ENCODE measurements around the gene KIF3B. TPM values are rescaled to one million over a fixed set of nuclear protein-coding genes. Genes with fewer than 3 reads are reported as not detected.
"Not testable (repeated sequence)": the region's sequence is repeated elsewhere in the genome, so short reads cannot be mapped to it uniquely, and the experiment has no call there.

The KIF3B gene
- total RNA-seq, 2 experiments from 2014 or later = 27.4 to 27.6 TPM

DNA sequence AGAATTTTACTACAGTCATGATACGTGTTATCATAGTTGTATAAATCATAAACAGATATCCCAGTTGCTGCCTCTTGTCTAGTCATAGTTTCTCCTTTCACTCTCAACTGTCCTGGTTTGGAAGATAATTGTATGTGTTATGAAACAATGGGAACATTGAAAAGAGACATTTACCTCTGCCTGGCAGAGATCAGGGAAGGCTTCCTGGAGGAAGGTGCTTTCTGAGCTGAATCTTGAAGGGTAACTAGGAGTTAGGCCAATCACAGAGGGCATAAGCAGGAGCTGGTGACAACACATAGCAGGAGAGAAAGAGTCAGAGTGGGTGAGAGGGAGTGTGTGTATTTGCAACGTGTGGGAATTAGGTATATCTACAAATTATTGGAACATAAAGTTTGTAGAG is 86.0 kb downstream of the KIF3B start:
- Mint-ChIP-seq H3K9me3 (no peaks in the 10 kb centered on the region), H3K36me3 (ENCODE audit: low read depth) (peaks cover 28% of the 10 kb centered on the region), H3K27ac (peak overlapping the region; percentile 95), H3K4me3 (no peak overlapping the region), H3K4me1 (ENCODE audit: low read depth) (peaks cover 79% of the 10 kb centered on the region), H3K27me3 (ENCODE audit: low read depth) (no peaks in the 10 kb centered on the region)
- CTCF ChIA-PET = interaction anchor here (0.6 to 1.3 kb wide), 2 partner anchors 60 to 127 kb away, joined by 3 read pairs; no protein-coding TSS in a partner anchor
- no peak for DNase-seq
- intact Hi-C loops (cut with micrococcal nuclease) = no loop called here

DNA sequence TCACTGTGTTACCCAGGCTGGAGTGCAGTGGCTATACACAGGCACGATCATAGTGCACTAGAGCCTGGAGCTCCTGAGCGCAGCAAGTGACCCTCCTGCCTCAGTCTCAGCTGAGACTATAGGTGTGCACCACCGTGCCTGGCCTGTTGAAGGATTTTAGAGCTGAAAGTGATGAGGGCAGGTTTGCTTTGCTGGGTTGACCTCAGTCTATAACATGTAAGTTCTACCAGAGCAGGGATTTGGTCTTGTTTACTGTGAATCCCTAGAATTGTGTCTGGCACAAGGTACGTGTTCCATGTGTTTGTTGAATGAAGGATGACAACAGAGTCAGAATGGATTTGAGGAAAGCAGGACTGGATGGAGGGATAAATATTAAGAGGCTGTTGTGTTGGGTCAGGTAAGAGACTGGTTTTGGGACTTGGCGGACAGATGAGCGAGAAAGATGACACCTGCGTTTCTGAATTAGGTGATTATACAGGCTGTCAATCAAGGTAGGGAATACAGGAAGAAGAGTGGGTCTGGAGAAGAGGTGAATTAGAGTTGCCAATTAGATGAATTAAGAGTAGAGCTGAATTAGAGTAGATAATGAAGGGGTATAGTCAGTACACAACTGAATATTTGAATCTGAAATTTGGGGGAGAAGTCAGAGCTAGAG is 87.2 kb downstream of the KIF3B start:
- no peak overlapping the region for H3K27ac Mint-ChIP-seq
- H3K4me1 Mint-ChIP-seq (ENCODE audit: low read depth) = peaks cover 86% of the 10 kb centered on the region
- no peaks in the 10 kb centered on the region for H3K27me3 Mint-ChIP-seq (ENCODE audit: low read depth)
- intact Hi-C loops (cut with micrococcal nuclease) = no loop called here
- H3K4me3 Mint-ChIP-seq = no peak overlapping the region
- peaks cover 29% of the 10 kb centered on the region for H3K36me3 Mint-ChIP-seq (ENCODE audit: low read depth)
- H3K9me3 Mint-ChIP-seq = no peaks in the 10 kb centered on the region
- CTCF ChIA-PET = interaction anchor here (0.6 to 1.3 kb wide), 3 partner anchors 98 to 133 kb away, joined by 3 read pairs; no protein-coding TSS in a partner anchor
- no peak for DNase-seq

DNA sequence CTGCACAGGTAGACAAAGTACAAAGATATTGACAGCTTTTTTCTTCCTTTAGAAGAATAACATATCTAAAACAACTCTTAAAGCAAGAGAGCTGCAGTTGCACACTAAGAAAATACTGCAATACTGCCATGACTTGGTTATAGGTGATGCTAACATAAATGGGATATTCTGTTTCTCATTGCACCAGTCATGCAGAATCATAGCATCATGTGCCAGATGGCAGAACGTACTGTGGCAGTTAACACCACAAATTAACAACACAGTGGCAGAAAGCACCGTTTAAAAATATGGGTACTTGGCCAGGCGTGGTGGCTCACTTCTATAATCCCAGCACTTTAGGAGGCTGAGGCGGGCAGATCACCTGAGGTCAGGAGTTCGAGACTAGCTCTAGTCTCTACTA is 88.1 kb downstream of the KIF3B start:
- intact Hi-C loops (cut with micrococcal nuclease) = no loop called here
- H3K27ac Mint-ChIP-seq = no peak overlapping the region
- CTCF ChIA-PET = interaction anchor here (0.6 kb wide), 1 partner anchor 134 kb away, joined by 3 read pairs; no protein-coding TSS in a partner anchor
- H3K36me3 Mint-ChIP-seq (ENCODE audit: low read depth) = peaks cover 24% of the 10 kb centered on the region
- no peak overlapping the region for H3K4me3 Mint-ChIP-seq
- H3K4me1 Mint-ChIP-seq (ENCODE audit: low read depth) = peaks cover 82% of the 10 kb centered on the region
- no peak for DNase-seq
- no peaks in the 10 kb centered on the region for H3K9me3 Mint-ChIP-seq
- no peaks in the 10 kb centered on the region for H3K27me3 Mint-ChIP-seq (ENCODE audit: low read depth)

DNA sequence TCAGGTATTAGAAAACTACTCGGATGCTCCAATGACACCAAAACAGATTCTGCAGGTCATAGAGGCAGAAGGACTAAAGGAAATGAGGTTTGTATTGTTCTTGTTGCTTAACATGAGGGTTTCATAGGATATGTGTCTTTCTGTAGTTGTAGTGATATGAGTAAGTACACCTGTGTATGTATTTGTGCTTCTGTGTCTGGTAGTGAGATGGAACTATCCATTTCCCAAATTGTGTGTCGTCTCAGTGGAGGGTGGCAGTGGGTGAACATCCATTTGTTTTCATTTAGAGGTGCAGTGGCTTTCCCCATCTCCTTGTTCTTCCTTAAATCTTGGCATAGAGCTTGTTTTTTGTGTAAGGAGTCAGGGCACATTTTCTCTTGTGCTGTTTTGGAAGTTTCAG is 88.9 kb downstream of the KIF3B start:
- Mint-ChIP-seq H3K9me3 (no peaks in the 10 kb centered on the region), H3K27ac (peak overlapping the region; percentile 48), H3K4me1 (ENCODE audit: low read depth) (peaks cover 75% of the 10 kb centered on the region), H3K27me3 (ENCODE audit: low read depth) (no peaks in the 10 kb centered on the region), H3K4me3 (no peak overlapping the region), H3K36me3 (ENCODE audit: low read depth) (peaks cover 27% of the 10 kb centered on the region)
- CTCF ChIA-PET = no interaction called here
- DNase-seq = no peak
- intact Hi-C loops (cut with micrococcal nuclease) = loop anchor here (1.0 to 2.0 kb wide), 3 partner anchors 11 to 40 kb away; no protein-coding TSS in a partner anchor

DNA sequence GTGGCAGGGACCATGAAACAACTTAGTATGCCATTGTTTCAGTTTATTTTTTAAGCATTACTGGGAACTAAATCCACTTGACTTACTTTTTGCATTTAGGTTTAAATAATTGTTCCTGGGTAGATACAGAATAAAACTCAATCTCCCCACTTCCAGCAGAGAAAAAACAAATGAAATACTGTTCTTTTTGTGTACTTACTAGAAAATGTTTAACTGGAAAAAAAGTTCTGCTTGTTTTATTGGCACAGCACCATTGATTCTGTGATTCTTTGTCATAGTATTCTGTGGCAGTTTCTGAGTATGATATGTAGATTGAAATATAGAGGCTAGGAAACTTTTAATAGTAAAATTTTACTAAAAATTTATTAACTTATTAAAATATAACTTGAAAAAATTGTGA is 90.9 kb downstream of the KIF3B start:
- no peak for DNase-seq
- H3K4me3 Mint-ChIP-seq = no peak overlapping the region
- CTCF ChIA-PET = no interaction called here
- H3K4me1 Mint-ChIP-seq (ENCODE audit: low read depth) = peaks cover 55% of the 10 kb centered on the region
- no peaks in the 10 kb centered on the region for H3K9me3 Mint-ChIP-seq
- no peaks in the 10 kb centered on the region for H3K27me3 Mint-ChIP-seq (ENCODE audit: low read depth)
- peaks cover 25% of the 10 kb centered on the region for H3K36me3 Mint-ChIP-seq (ENCODE audit: low read depth)
- H3K27ac Mint-ChIP-seq = peak overlapping the region; percentile 25
- intact Hi-C loops (cut with micrococcal nuclease) = loop anchor here (2.0 kb wide), 1 partner anchor 50 kb away; no protein-coding TSS in a partner anchor

DNA sequence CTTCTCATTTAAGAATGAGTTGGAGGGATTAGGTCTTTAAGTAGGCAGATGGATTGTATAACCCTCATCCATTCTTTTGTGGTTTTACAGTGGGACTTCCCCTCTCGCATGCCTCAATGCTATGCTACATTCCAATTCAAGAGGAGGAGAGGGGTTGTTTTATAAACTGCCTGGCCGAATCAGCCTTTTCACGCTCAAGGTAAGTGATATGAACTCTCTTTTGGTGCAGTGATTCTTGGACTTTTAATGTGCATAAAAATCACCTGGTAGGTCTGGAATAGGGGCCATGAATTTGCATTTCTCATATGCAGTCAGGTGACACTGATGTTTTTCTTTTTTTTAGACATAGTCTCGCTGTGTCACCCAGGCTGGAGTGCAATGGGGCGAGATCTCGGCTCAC is 91.5 kb downstream of the KIF3B start:
- Mint-ChIP-seq H3K9me3 (no peaks in the 10 kb centered on the region), H3K36me3 (ENCODE audit: low read depth) (peaks cover 27% of the 10 kb centered on the region), H3K27ac (no peak overlapping the region), H3K27me3 (ENCODE audit: low read depth) (no peaks in the 10 kb centered on the region), H3K4me1 (ENCODE audit: low read depth) (peaks cover 49% of the 10 kb centered on the region), H3K4me3 (peak overlapping the region; percentile 20)
- CTCF ChIA-PET = interaction anchor here (0.7 kb wide), 1 partner anchor 10 kb away, joined by 4 read pairs; no protein-coding TSS in a partner anchor
- intact Hi-C loops (cut with micrococcal nuclease) = loop anchor here (2.0 kb wide), 1 partner anchor 50 kb away; no protein-coding TSS in a partner anchor
- no peak for DNase-seq

DNA sequence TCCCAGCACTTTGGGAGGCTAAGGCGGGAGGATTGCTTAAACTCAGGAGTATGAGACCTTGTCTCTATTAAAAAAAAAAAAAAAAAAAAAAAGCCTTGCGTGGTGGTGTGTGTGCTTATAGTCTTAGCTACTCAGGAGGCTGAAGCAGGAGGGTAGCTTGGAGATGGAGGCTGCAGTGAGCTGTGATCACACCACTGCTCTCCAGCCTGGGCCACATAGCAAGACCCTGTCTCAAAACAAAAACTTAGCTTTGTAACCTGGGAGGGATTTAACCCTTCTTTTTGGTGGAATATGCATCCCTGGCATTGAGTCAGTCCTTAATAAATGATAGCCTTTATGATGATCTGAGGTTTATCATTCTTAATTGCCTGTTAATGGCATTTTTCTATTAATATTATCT is 93.4 kb downstream of the KIF3B start:
- Mint-ChIP-seq H3K27ac (no peak overlapping the region), H3K4me3 (no peak overlapping the region), H3K9me3 (no peaks in the 10 kb centered on the region), H3K27me3 (ENCODE audit: low read depth) (no peaks in the 10 kb centered on the region), H3K4me1 (ENCODE audit: low read depth) (peaks cover 34% of the 10 kb centered on the region), H3K36me3 (ENCODE audit: low read depth) (peaks cover 31% of the 10 kb centered on the region)
- no peak for DNase-seq
- intact Hi-C loops (cut with micrococcal nuclease) = no loop called here
- CTCF ChIA-PET = interaction anchor here (1.4 kb wide), 1 partner anchor 9 kb away, joined by 3 read pairs; no protein-coding TSS in a partner anchor

DNA sequence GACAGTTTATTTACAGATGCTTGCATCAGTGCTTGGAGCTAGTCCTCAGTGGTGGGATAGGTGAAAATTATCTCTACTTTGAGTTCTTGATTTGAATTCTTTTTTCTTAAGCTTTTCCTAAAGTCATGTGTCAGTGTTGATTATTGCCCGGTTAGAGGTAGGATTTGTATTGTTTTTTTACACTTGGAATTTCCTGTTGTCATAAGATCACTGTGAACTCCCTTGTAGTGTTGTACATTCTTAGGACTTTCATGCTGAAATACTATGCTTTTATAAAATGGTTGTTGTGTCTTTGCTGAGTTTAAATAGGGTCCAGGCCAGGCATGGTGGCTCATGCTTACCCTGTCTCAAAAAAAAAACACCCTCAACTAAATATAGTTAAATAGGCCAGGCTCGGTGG is 101.0 kb downstream of the KIF3B start:
- H3K4me3 Mint-ChIP-seq = no peak overlapping the region

DNA sequence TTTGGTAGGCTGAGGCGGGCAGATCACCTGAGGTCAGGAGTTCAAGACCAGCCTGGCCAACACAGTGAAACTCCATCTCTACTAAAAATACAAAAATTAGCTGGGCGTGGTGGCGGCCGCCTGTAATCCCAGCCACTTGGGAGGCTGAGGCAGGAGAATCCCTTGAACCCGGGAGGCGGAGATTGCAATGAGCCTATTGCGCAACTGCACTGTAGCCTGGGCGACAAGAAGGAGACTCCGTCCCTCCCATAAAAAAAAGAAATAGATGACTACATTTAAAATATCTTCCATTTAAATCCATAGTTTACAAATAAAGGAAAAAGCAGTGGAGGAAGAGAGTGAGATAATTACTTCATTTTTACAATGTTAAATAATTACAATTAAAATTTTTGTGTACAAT is 102.6 kb downstream of the KIF3B start:
- Mint-ChIP-seq H3K36me3 (ENCODE audit: low read depth) (peaks cover 23% of the 10 kb centered on the region), H3K4me1 (ENCODE audit: low read depth) (peaks cover 19% of the 10 kb centered on the region)
- H3K27me3 Mint-ChIP-seq (ENCODE audit: low read depth); DNase-seq; intact Hi-C loops (cut with micrococcal nuclease); H3K27ac Mint-ChIP-seq; H3K4me3 Mint-ChIP-seq; H3K9me3 Mint-ChIP-seq: not testable (repeated sequence)
- CTCF ChIA-PET = interaction anchor here (0.8 to 0.9 kb wide), 2 partner anchors 26 to 36 kb away, joined by 3 read pairs; no protein-coding TSS in a partner anchor

More for the DNA sequence above, 101.0 kb downstream of the KIF3B start:
- no peak for DNase-seq
- Mint-ChIP-seq H3K27me3 (ENCODE audit: low read depth) (no peaks in the 10 kb centered on the region), H3K4me1 (ENCODE audit: low read depth) (peaks cover 6% of the 10 kb centered on the region), H3K36me3 (ENCODE audit: low read depth) (peaks cover 22% of the 10 kb centered on the region), H3K9me3 (no peaks in the 10 kb centered on the region), H3K27ac (no peak overlapping the region)
- intact Hi-C loops (cut with micrococcal nuclease) = no loop called here
- CTCF ChIA-PET = no interaction called here

DNA sequence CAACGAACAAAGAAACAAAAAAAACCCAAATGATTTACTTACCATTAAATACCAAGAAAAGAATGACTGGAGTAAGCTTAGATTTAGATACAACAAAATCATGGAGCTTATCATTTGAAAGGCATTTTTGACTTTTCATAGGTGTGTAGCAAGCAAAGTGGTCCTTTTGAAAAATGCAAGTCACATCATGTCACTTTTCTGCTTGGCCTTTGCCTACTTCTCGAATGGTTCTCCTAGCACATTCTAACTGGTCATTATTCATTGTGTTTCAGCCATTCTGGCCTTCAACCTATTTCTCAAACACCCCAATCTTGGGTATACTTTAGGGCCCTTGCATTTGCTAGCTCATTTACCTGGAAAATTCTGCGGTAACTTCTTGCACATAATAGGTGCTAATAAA is 103.3 kb downstream of the KIF3B start:
- CTCF ChIA-PET = interaction anchor here (0.8 to 0.9 kb wide), 2 partner anchors 26 to 36 kb away, joined by 3 read pairs; no protein-coding TSS in a partner anchor
- intact Hi-C loops (cut with micrococcal nuclease) = no loop called here
- no peaks in the 10 kb centered on the region for H3K9me3 Mint-ChIP-seq
- H3K27ac Mint-ChIP-seq = no peak overlapping the region
- peaks cover 26% of the 10 kb centered on the region for H3K4me1 Mint-ChIP-seq (ENCODE audit: low read depth)
- H3K27me3 Mint-ChIP-seq (ENCODE audit: low read depth) = no peaks in the 10 kb centered on the region
- peaks cover 24% of the 10 kb centered on the region for H3K36me3 Mint-ChIP-seq (ENCODE audit: low read depth)
- no peak overlapping the region for H3K4me3 Mint-ChIP-seq
- no peak for DNase-seq

DNA sequence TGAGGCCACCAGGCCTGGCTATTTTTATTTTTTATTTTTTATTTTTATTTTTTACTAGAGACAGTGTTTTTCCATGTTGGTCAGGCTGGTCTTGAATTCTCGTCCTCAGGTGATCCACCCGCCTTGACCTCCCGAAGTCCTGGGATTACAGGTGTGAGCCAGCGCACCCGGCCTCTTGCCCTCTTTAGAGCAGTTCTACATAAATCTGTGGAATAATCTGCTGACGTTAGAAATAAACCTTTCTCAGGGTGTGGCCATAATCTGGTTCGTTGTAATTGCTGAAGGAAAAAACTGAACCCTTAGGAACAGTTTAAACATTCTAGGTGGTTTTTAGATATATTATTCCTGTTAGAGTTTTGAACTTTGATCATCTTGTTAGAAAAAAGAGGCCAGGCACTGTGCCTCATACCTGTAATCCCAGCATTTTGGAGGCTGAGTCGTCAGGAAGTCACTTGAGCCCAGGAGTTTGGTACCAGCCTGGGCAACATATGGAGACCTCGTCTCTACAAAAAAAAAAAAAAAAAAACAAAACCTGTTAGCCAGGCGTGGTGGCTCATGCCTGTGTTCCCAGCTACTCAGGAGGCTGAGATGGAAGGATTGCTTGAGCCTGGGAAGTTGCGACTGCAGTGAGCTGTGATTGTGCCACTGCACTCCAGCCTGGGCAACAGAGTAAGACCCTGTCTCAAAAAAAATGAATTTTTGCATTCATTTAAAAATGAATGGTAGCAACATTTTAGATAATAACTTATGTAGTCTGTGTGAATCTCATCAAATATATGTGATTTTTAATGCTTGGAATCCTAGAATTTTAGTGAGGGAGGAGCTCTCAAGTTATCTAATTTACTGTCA is 104.9 kb downstream of the KIF3B start:
- H3K27me3 Mint-ChIP-seq (ENCODE audit: low read depth) = no peaks in the 10 kb centered on the region
- CTCF ChIA-PET = no interaction called here
- H3K4me1 Mint-ChIP-seq (ENCODE audit: low read depth) = peaks cover 40% of the 10 kb centered on the region
- no peak for DNase-seq
- H3K36me3 Mint-ChIP-seq (ENCODE audit: low read depth) = peaks cover 24% of the 10 kb centered on the region
- H3K9me3 Mint-ChIP-seq = no peaks in the 10 kb centered on the region
- intact Hi-C loops (cut with micrococcal nuclease) = no loop called here
- no peak overlapping the region for H3K4me3 Mint-ChIP-seq
- H3K27ac Mint-ChIP-seq = no peak overlapping the region

DNA sequence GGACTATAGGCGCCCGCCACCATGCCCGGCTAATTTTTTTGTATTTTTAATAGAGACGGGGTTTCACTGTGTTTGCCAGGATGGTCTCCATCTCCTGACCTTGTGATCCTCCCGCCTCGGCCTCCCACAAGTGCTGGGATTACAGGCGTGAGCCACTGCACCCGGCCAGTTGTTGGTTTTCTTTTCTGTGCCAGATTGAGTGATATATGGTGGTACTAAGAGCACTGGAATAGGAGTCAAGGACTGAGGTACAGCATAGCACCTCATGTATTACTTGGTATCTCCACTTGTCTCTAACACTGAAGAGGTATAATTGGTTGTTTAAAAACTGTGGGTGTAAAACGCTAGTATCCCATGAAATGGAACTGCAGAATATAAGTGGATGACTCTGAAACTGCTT is 106.0 kb downstream of the KIF3B start:
- CTCF ChIA-PET; H3K9me3 Mint-ChIP-seq; DNase-seq; H3K27me3 Mint-ChIP-seq (ENCODE audit: low read depth); H3K4me3 Mint-ChIP-seq; intact Hi-C loops (cut with micrococcal nuclease); H3K27ac Mint-ChIP-seq: not testable (repeated sequence)
- Mint-ChIP-seq H3K36me3 (ENCODE audit: low read depth) (peaks cover 24% of the 10 kb centered on the region), H3K4me1 (ENCODE audit: low read depth) (peaks cover 47% of the 10 kb centered on the region)
